ENCODE results near the gene C1orf21. TPM values are rescaled to one million over a fixed set of nuclear protein-coding genes. Genes with fewer than 3 reads are reported as not detected.

Gene C1orf21
- polyA plus RNA-seq, 4 donors: 31.1 to 57.0 (median 42.3) TPM

- DNase-seq (ENCODE audit: low read depth in 4 of 4, low spot score in 3 of 4): no peak
These were observed 21.8 kb downstream of the C1orf21 start for GRCh38 chr1:184408580-184408979.

GRCh38 chr1:184409011-184409410 lies 22.2 kb downstream of the C1orf21 start:
- no peak for DNase-seq (ENCODE audit: low read depth in 4 of 4, low spot score in 3 of 4)

GRCh38 chr1:184412472-184412871 lies 25.6 kb downstream of the C1orf21 start:
- DNase-seq (ENCODE audit: low read depth in 4 of 4, low spot score in 3 of 4): no peak

- no peak for DNase-seq (ENCODE audit: low read depth in 4 of 4, low spot score in 3 of 4)
These were observed 29.7 kb downstream of the C1orf21 start for GRCh38 chr1:184416481-184416880.

GRCh38 chr1:184416946-184417345 lies 30.1 kb downstream of the C1orf21 start:
- DNase-seq (ENCODE audit: low read depth in 4 of 4, low spot score in 3 of 4): no peak

GRCh38 chr1:184417916-184418315 lies 31.1 kb downstream of the C1orf21 start:
- no peak for DNase-seq (ENCODE audit: low read depth in 4 of 4, low spot score in 3 of 4)

- no peak for DNase-seq (ENCODE audit: low read depth in 4 of 4, low spot score in 3 of 4)
These were observed 32.0 kb downstream of the C1orf21 start for GRCh38 chr1:184418652-184419349.

GRCh38 chr1:184419350-184420161 lies 32.7 kb downstream of the C1orf21 start:
- DNase-seq (ENCODE audit: low read depth in 4 of 4, low spot score in 3 of 4): no peak

GRCh38 chr1:184422490-184423233 lies 35.8 kb downstream of the C1orf21 start:
- DNase-seq (ENCODE audit: low read depth in 4 of 4, low spot score in 3 of 4): no peak

GRCh38 chr1:184423649-184424048 lies 36.8 kb downstream of the C1orf21 start:
- no peak for DNase-seq (ENCODE audit: low read depth in 4 of 4, low spot score in 3 of 4)

- no peak for DNase-seq (ENCODE audit: low read depth in 4 of 4, low spot score in 3 of 4)
These were observed 37.3 kb downstream of the C1orf21 start for GRCh38 chr1:184424157-184424556.

- DNase-seq (ENCODE audit: low read depth in 4 of 4, low spot score in 3 of 4): no peak
These were observed 38.1 kb downstream of the C1orf21 start for GRCh38 chr1:184424945-184425344.

GRCh38 chr1:184425449-184426277 lies 38.8 kb downstream of the C1orf21 start:
- no peak for DNase-seq (ENCODE audit: low read depth in 4 of 4, low spot score in 3 of 4)

GRCh38 chr1:184426278-184426674 lies 39.4 kb downstream of the C1orf21 start:
- no peak for DNase-seq (ENCODE audit: low read depth in 4 of 4, low spot score in 3 of 4)

GRCh38 chr1:184427722-184428121 lies 40.9 kb downstream of the C1orf21 start:
- DNase-seq (ENCODE audit: low read depth in 4 of 4, low spot score in 3 of 4): no peak

- DNase-seq (ENCODE audit: low read depth in 4 of 4, low spot score in 3 of 4): no peak
These were observed 41.8 kb downstream of the C1orf21 start for GRCh38 chr1:184428604-184429003.

GRCh38 chr1:184429335-184429734 lies 42.5 kb downstream of the C1orf21 start:
- DNase-seq (ENCODE audit: low read depth in 4 of 4, low spot score in 3 of 4): no peak

- no peak for DNase-seq (ENCODE audit: low read depth in 4 of 4, low spot score in 3 of 4)
These were observed 47.2 kb downstream of the C1orf21 start for GRCh38 chr1:184433956-184434502.

GRCh38 chr1:184437291-184437690 lies 50.5 kb downstream of the C1orf21 start:
- no peak for DNase-seq (ENCODE audit: low read depth in 4 of 4, low spot score in 3 of 4)

GRCh38 chr1:184438363-184438762 lies 51.5 kb downstream of the C1orf21 start:
- DNase-seq (ENCODE audit: low read depth in 4 of 4, low spot score in 3 of 4): no peak
